AG10803 (cell line): ENCODE results near the gene SKIC8.

Experiments
- DNase-seq: peaks from one replicate; pipeline ENCODE4 v3.0.0; 2010; ENCODE audit warnings: low read depth
- H3K4me3 ChIP-seq: 2 replicates; pipeline ENCODE4 v1.5.1; 2011; ENCODE audit warnings: mild to moderate bottlenecking, low read length, control low read depth
- CTCF ChIP-seq: conservative IDR thresholded peaks from 2 replicates; pipeline ENCODE4 v1.5.1; 2011; ENCODE audit warnings: mild to moderate bottlenecking, low read length, control low read depth, inconsistent platforms

SKIC8 gene

GRCh38 chr15:78329625-78330024, 30.2 kb upstream of the SKIC8 start:
- no peak overlapping the region for H3K4me3 ChIP-seq
- DNase-seq: no peak
- no peak for TF ChIP-seq CTCF

- TF ChIP-seq CTCF: no peak
- DNase-seq: peak; percentile 56
- no peak overlapping the region for H3K4me3 ChIP-seq
Observed at GRCh38 chr15:78327466-78327865, 28.1 kb upstream of the SKIC8 start.

- TF ChIP-seq CTCF: no peak
- peak; percentile 48 for DNase-seq
Observed at GRCh38 chr15:78325092-78325843, 25.9 kb upstream of the SKIC8 start.

GRCh38 chr15:78324144-78324543, 24.7 kb upstream of the SKIC8 start:
- H3K4me3 ChIP-seq: no peak overlapping the region
- no peak for DNase-seq
- TF ChIP-seq CTCF: no peak

More at GRCh38 chr15:78325092-78325843, 25.9 kb upstream of the SKIC8 start:
- no peak overlapping the region for H3K4me3 ChIP-seq

GRCh38 chr15:78323693-78324092, 24.3 kb upstream of the SKIC8 start:
- no peak for DNase-seq
- no peak for TF ChIP-seq CTCF
- no peak overlapping the region for H3K4me3 ChIP-seq

GRCh38 chr15:78322724-78323521, 23.5 kb upstream of the SKIC8 start:
- no peak for DNase-seq
- no peak for TF ChIP-seq CTCF
- H3K4me3 ChIP-seq: no peak overlapping the region

- DNase-seq: peak; percentile 58
- no peak for TF ChIP-seq CTCF
- H3K4me3 ChIP-seq: no peak overlapping the region
Observed at GRCh38 chr15:78322243-78322642, 22.8 kb upstream of the SKIC8 start.
